GM12875 (cell line): ENCODE results near the gene ANKFN1.

Experiments
- H3K4me3 ChIP-seq: one replicate; pipeline ENCODE4 v1.5.1; 2011; ENCODE audit warnings: low read depth, low read length, control low read depth
- CTCF ChIP-seq: IDR thresholded peaks from 2 replicates; pipeline ENCODE4 v1.5.1; 2011; ENCODE audit warnings: low read depth, mild to moderate bottlenecking, control low read depth, inconsistent platforms, low read length, moderate library complexity, borderline replicate concordance; ENCODE audit not compliant: insufficient read depth

The ANKFN1 gene

GRCh38 chr17:56502120-56502654, 348.9 kb downstream of the ANKFN1 start:
- no peak overlapping the region for H3K4me3 ChIP-seq
- no peak for TF ChIP-seq CTCF

GRCh38 chr17:56505154-56505756, 352.0 kb downstream of the ANKFN1 start:
- TF ChIP-seq CTCF: no peak

GRCh38 chr17:56506349-56506748, 353.1 kb downstream of the ANKFN1 start:
- TF ChIP-seq CTCF: no peak
- H3K4me3 ChIP-seq: no peak overlapping the region

More at GRCh38 chr17:56505154-56505756, 352.0 kb downstream of the ANKFN1 start:
- no peak overlapping the region for H3K4me3 ChIP-seq

GRCh38 chr17:56510554-56511342, 357.5 kb downstream of the ANKFN1 start:
- TF ChIP-seq CTCF: no peak
- no peak overlapping the region for H3K4me3 ChIP-seq

- no peak overlapping the region for H3K4me3 ChIP-seq
- TF ChIP-seq CTCF: no peak
Observed at GRCh38 chr17:56514264-56514663, 361.0 kb downstream of the ANKFN1 start.

GRCh38 chr17:56514899-56515298, 361.6 kb downstream of the ANKFN1 start:
- H3K4me3 ChIP-seq: no peak overlapping the region
- no peak for TF ChIP-seq CTCF
